NCI-H510A (cell line): ENCODE data around the gene RUBCNL.

Experiments used
- DNase-seq: peaks from one replicate; lab custom pipeline; 2025; lab: John Stamatoyannopoulos, UW

RUBCNL gene

GRCh38 chr13:46304546-46304945 lies 82.5 kb downstream of the RUBCNL start:
- DNase-seq = no peak

GRCh38 chr13:46303742-46304385 lies 83.2 kb downstream of the RUBCNL start:
- DNase-seq = no peak

- no peak for DNase-seq
Measured at GRCh38 chr13:46297361-46297811, 89.7 kb downstream of the RUBCNL start.

GRCh38 chr13:46296921-46297320 lies 90.1 kb downstream of the RUBCNL start:
- DNase-seq = no peak

- no peak for DNase-seq
Measured at GRCh38 chr13:46296115-46296822, 90.8 kb downstream of the RUBCNL start.

- no peak for DNase-seq
Measured at GRCh38 chr13:46295491-46296114, 91.4 kb downstream of the RUBCNL start.

GRCh38 chr13:46293436-46293835 lies 93.6 kb downstream of the RUBCNL start:
- no peak for DNase-seq
